ENCODE data around the gene PKD1L1. TPM values are rescaled to one million over a fixed set of nuclear protein-coding genes. Genes with fewer than 3 reads are reported as not detected.

Gene PKD1L1
- total and polyA plus RNA-seq, 3 donors from 2014 or later, result 4.0 to 4.8 (median 4.2) TPM

DNA sequence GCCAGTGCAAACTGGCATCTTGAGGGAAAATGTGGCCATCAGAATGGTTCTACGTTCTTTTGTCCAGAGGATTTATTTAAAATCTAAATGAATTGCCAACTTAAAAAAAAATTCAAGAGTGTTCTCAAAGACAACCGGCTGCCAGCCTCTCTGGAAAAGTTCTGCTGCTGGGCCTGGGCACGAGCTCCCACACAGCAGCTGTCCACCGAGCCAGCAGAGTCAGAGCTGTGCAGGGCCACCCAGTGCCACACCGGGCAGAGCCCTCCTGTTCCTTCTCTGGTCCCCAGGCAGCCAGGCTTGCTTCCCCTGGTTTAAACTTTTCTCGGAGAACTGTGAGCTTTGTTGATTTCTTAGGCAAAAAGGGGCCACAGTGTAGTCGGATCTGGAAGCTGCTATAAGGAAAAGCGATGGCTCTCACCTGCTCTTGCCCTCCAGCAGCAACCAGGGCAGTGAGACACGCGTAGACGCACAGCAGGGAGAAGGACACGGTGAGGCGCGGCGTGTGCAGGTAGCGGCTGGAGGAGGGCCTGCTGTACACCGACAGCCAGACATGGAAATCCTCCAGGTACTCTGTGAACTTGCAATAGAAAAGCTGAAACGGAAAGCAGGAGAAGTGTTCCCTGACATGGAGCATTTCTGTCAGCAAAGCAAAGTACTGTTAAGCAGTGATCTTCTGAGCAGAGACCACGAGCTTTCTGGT, 111.6 kb downstream of the PKD1L1 start:
- H3K36me3 ChIP-seq (ENCODE audit: low read depth, missing control alignments), result no peaks in the 10 kb centered on the region
- H3K27ac ChIP-seq, result no peak overlapping the region
- DNase-seq, result no peak
- intact Hi-C loops (cut with DNase I; ENCODE audit: low total_unique reads), result no loop called here
- H3K4me3 ChIP-seq, result no peak overlapping the region
- WGBS, 2 donors, result 81 to 83% methylated on average over 19 of the region's 19 CpGs
- H3K4me1 ChIP-seq, result no peaks in the 10 kb centered on the region
- no peaks in the 10 kb centered on the region for H3K27me3 ChIP-seq
- H3K9me3 ChIP-seq, result no peaks in the 10 kb centered on the region
- TF ChIP-seq, protein P1, sequence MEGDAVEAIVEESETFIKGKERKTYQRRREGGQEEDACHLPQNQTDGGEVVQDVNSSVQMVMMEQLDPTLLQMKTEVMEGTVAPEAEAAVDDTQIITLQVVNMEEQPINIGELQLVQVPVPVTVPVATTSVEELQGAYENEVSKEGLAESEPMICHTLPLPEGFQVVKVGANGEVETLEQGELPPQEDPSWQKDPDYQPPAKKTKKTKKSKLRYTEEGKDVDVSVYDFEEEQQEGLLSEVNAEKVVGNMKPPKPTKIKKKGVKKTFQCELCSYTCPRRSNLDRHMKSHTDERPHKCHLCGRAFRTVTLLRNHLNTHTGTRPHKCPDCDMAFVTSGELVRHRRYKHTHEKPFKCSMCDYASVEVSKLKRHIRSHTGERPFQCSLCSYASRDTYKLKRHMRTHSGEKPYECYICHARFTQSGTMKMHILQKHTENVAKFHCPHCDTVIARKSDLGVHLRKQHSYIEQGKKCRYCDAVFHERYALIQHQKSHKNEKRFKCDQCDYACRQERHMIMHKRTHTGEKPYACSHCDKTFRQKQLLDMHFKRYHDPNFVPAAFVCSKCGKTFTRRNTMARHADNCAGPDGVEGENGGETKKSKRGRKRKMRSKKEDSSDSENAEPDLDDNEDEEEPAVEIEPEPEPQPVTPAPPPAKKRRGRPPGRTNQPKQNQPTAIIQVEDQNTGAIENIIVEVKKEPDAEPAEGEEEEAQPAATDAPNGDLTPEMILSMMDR (IDR thresholded peaks at IDR 0.05), result no peak
- TF ChIP-seq POLR2A (IDR thresholded peaks at IDR 0.05), result no peak

DNA sequence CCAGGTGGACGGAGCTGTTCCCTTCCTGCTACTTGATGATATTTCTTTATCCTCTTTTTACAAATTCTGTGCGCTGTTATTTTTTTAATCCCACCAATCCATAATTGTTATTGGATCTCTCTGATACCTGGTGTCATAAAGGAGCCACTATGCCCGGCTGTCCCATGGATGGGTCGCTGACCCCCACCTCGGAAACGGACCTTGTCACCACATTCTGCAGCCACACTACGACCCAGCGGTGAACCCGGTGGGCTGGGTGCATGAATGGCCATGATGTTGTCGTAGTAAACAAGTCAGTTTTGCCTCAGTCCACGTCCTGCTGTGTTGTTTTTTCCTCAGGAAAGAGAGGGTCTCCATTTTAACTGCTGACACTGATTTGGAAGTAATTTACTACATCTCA, 112.2 kb downstream of the PKD1L1 start:
- Histone ChIP-seq H3K9me3 (no peaks in the 10 kb centered on the region), H3K4me3 (no peak overlapping the region), H3K27ac (no peak overlapping the region), H3K4me1 (no peaks in the 10 kb centered on the region), H3K36me3 (ENCODE audit: low read depth, missing control alignments) (no peaks in the 10 kb centered on the region), H3K27me3 (no peaks in the 10 kb centered on the region)
- 95 to 98% methylated on average over 11 of the region's 11 CpGs for WGBS, 2 donors
- intact Hi-C loops (cut with DNase I; ENCODE audit: low total_unique reads), result no loop called here
- no peak for DNase-seq
- TF ChIP-seq POLR2A (IDR thresholded peaks at IDR 0.05), result no peak
- TF ChIP-seq, protein P1 (IDR thresholded peaks at IDR 0.05), result no peak

DNA sequence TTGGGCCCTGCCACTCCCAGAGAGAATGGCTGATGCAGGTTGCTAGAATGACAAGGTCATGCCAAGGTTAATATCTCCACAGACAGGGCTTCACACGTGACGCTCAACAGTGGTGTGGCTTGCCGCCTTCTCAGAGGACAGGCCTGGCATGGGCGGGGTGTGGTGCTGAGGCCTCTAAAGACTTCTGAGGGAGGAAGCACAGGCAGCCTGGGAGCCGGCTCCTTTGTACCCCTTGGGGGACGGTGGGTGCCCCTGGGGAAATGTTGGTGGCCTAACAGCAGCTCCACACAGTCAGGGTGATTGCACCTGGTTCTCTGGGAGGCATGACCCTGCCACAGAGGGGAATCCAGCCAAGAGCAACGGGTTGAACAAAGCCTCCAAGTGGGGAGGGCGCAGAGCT, 115.1 kb downstream of the PKD1L1 start:
- no peaks in the 10 kb centered on the region for H3K36me3 ChIP-seq (ENCODE audit: low read depth, missing control alignments)
- H3K4me3 ChIP-seq, result no peak overlapping the region
- DNase-seq, result no peak
- intact Hi-C loops (cut with DNase I; ENCODE audit: low total_unique reads), result loop anchor here (5.0 kb wide), 1 partner anchor 566 kb away; no protein-coding TSS in a partner anchor
- no peaks in the 10 kb centered on the region for H3K4me1 ChIP-seq
- TF ChIP-seq, protein P1 (IDR thresholded peaks at IDR 0.05), result no peak
- no peak for TF ChIP-seq POLR2A (IDR thresholded peaks at IDR 0.05)
- no peaks in the 10 kb centered on the region for H3K9me3 ChIP-seq
- H3K27me3 ChIP-seq, result no peaks in the 10 kb centered on the region
- H3K27ac ChIP-seq, result no peak overlapping the region
- 98 to 100% methylated on average over 2 to 8 of the region's 8 CpGs for WGBS, 2 donors

DNA sequence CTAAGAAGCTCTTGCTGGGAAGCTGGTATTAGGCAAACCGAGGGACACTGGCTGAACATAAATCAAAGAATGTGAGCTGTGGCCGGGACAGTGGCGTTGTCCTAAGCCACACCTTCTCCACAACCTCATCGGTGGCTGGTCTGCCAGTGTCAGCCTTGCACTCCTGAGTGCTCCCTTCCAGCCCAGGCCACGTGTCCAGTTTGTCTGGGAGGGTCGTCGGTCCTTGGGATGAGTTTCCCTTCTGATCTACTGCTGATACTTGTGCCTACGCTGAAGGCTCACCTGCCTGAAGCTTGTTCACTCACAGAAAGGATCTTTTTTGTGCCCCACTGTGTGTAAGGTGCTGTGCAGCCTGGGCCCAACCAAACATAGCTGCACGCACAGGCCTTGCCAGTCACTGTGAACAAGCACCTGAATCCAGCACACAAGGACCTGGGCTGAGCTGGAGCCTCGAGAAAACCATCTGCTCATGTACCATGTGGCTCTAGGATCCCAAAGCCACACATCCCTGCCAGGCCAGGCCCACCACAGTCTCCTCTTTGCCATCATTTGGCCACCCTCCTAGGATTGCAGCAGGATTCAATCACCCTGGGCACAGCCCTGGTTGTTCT, 116.1 kb downstream of the PKD1L1 start:
- H3K4me1 ChIP-seq, result no peaks in the 10 kb centered on the region
- no peaks in the 10 kb centered on the region for H3K36me3 ChIP-seq (ENCODE audit: low read depth, missing control alignments)
- no peaks in the 10 kb centered on the region for H3K27me3 ChIP-seq
- H3K9me3 ChIP-seq, result no peaks in the 10 kb centered on the region
- no peak for DNase-seq
- H3K4me3 ChIP-seq, result no peak overlapping the region
- 96 to 97% methylated on average over 7 to 10 of the region's 10 CpGs for WGBS, 2 donors
- no peak for TF ChIP-seq POLR2A (IDR thresholded peaks at IDR 0.05)
- TF ChIP-seq, protein P1 (IDR thresholded peaks at IDR 0.05), result no peak
- intact Hi-C loops (cut with DNase I; ENCODE audit: low total_unique reads), result loop anchor here (5.0 kb wide), 1 partner anchor 565 kb away; no protein-coding TSS in a partner anchor
- H3K27ac ChIP-seq, result no peak overlapping the region
